Stimulated activated CD4-positive, alpha-beta T cell treated with anti-CD3 and anti-CD28 coated beads, Interleukin-4, amount 100 ng/mL, for 48 hours (primary cell): ENCODE measurements around the gene MED4.
"Not testable (repeated sequence)": the region's sequence is repeated elsewhere in the genome, so short reads cannot be mapped to it uniquely, and the experiment has no call there.

Experiments
- DNase-seq, 2 donors: peaks; one replicate each; pipeline ENCODE4 v3.0.0-alpha.2; 2020; ENCODE audit warnings: low read depth in 2 of 2

The MED4 gene

DNA sequence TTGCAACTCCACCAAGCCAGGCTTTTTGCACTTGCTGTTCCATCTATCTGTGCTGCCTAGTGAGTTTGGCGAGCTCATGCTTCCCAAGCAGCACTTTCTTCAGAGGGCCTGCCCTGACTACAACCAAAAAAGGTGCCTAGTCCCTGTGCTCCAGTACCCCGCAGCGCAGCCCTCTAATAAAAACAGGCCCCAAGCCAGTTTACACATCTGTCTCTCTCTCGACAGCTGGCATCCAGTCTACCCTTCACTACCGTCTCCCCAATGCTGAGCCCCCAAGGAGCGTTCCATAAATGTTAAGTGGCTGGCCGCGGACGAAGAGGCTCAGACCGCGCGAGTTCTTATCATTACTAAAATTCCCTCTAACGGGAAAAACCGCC, 512 bp downstream of the MED4 start:
- no peak for DNase-seq

DNA sequence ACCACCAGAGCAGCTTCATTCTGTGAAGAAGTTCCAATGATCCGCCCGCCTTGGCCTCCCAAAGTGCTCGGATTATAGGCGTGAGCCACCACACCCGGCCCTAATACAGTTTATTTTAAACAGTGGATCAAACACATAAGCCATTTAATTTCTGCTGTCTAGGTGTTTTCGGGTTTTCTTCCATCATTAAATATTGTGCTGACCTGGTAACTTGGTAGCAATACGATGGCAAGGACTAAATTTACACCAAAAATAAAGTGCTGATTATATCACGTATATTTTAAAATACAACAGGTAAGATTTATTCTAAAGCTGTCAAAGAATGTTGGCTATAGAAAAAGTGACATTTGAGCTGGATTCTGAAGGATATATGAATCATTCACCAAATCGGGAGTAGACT, 1.3 kb downstream of the MED4 start:
- no peak for DNase-seq

DNA sequence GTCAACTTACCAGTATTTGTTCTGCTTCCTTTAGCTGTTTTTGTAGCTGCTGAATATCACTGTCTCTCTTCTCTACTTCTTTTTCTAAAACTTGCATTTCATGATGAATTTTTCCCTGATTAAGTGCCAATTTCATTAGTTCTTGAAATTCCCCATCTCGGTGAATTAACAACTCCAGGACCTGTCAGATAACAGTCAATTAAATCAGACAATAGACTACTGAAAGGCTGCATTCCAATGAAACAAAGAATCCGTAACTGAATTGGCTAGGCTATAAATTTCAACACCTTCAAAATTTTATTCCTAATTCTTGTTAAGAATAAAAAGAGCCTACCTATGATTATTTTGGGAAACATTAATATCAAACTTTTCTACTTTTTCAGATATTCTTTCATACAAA, 8.6 kb downstream of the MED4 start:
- DNase-seq = no peak

DNA sequence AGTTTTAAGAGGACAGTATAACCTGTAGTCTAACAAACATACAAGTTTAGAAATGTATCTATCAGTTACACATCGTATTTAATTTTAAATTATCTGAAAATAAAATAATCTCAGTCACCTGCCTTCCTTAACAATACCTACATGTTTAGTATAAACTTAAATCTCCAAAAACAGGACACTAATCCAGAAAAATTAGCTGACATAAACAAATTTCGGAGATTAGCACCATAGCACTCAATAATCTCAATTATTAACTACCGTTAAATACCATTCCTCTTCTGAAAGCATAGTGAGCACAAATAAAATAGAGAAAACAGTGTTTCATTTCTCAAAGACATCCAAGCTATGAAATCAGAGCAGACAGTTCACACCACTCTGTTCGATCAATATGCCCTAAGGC, 13.2 kb downstream of the MED4 start:
- DNase-seq = no peak

DNA sequence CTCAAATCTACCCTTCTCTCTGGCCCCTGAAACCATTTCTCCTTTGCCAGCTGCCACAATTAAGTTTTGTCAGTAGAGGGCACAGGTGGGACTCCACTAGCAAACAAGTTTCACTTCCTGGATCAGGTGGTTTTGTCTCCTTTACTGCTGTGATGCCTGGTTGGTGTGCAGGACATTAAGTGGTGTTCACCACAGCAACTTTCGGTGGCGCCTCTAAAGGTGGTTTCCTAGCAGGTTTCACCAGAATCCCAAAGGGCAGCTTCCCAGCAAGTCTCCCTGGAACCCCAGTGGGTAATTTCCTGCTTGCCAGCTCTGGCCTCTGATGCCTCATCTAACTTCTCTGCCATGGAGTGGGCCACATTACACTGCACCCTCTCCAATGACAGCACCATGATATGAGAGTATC, 16.6 kb downstream of the MED4 start:
- DNase-seq = no peak

DNA sequence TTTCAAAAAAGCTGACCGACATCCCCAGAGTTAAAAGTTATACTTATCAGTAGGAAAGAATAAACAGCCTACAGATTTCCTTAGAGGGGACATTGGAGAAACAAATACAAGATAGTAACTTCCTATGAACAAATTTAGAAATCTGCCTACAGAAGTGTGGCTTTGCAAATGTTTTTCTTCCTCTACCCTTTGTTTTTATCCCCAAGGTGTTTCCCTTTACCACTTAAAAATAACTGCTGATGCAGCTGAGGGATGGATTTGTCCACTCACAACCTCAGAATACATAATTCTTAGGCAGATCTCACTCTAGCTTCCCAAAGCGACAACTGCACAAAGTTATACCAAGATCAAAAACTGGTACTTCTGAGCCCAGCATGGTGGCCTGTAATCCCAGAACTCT, 20.9 kb downstream of the MED4 start:
- no peak for DNase-seq

DNA sequence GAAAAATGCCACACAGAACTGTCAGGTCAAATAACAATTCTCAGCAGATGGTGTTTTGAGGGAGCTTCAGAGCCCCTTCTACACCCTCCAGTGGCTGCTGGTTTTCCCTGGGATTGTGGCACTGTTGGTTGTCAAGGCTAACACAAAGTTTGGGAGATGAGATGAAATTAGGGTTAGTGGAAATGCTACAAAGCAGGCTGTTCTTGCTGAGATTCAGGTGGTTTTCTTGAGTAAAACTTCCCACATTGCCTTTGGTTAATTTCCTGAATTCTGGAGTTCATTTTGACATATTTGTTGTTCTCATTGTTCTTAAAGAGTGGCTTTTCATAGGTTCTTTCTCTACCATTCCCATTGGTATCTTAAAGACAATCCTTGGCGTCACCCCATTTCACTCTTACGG, 22.1 kb downstream of the MED4 start:
- DNase-seq = no peak

DNA sequence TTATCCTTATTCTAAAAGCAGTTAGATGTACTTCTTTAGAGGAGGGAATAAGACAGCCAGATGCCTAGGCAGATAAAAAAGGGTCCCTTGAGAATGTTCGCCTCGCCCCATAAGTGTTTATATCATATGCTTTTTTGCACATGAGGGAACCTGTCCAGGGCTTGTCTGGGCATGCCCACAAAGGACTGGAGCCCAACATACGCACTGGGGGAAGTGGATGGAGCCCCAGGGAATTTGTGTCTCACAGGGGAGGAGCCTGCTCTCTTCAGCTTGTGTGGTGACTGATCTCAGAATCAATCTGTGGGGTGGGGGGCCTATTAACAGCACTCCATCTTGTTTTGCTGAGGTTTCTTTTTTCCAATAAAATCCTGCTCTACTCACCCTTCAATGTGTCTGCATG, 22.6 kb downstream of the MED4 start:
- no peak for DNase-seq

DNA sequence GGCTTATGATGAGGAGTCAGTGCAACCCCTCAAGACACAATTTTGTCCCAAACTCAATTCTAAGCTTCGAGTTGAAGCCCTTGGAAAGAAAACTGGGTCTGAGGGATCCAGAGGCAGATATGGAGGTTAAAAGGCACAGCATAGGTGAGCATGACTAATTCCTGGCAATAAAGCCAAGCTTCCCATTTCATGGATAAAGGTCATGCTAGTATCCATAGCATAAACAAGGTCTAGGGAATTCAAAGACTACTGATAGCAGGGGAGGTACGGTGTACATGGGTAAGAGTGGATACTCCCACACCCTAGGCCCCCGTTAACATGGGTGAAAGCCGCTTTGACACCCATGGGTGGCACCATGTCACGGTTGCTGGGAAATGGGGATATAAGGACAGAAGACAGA, 24.0 kb downstream of the MED4 start:
- no peak for DNase-seq

DNA sequence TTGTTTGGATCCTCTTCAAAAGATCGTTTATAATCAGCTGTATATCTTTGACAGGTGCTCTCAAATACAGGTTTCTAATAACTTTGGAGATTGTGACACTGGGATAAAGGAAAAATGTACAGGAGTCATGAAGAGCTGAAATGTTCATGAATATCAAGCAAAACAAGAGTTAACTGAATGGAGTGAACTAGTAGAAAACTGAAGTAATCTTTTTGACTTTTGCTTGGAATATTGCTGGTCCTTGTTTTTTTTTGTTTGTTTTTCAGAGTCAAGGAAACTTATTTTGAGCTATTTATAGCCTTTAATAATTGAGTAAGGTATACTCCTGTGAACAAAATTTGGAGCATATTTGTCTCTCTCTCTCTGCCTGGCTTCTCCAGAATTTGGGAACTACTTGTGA, 25.3 kb downstream of the MED4 start:
- DNase-seq = no peak

DNA sequence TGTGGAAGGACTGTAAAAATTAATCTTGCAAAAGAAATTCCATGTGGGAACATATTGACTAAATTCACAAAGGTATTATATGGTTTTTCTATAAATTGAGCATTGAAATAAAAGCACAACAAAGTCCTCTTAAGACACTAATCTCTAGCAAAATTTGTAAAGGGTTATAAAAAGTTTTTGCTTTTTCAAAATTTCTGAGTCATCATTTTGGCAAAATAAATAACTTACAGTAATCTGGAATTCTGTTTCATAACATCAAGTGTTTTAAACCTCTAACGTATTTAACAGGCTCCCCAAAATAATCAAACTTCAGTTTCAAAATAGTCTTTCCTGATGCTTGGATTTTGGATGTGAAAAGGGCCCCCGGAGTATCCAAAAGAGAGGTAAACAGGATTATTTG, 26.0 kb downstream of the MED4 start:
- DNase-seq = no peak

DNA sequence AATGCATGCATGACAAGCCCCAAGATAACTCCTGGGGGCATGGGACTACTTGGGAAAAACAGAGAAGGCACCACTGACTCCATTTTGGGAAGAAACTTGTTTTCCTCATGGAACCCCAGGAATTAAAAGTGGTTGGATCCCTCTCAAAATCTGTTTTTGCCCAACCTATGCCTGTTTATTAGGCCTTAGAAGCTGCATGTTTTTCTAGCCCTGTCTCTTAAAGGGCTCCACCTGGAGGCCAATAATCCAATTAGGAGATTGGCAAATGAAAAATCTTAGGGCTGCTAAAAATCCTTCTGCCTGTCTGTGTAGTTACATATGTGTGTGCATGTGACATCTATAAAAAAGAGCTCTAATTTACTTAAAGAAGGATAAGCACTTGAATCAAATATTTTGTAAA, 26.9 kb downstream of the MED4 start:
- no peak for DNase-seq

DNA sequence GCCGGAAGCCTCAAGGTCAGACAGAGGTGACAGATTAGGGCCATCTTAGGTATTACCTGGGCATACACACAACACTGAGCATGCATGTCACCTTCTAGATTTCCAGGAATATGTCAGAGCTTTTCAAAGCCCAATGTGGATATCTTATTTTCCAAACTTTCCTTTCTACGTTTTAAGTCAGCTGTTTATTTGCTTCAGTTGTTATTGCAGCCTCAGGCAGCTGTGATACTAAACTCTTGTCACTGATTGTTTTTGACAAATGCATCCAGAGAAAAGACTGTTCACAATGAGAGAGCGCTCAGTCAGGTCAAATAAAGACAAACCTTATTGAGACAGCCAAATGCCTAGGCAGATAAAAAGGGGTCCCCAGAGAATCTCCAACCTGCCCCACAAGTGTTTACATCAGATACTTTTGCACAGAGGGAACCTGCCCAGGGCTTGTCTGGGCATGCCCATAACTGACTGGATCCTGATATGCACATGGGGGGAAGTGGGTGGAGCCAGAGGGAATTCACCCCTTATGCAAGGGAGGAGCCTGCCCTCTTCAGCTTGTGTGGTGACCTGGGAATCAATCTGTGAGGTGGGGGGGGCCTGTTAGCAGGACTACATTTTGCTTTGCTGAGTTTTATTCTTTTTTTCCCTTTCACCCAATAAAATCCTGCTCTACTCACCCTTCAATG, 28.5 kb downstream of the MED4 start:
- DNase-seq = peak in 1 of 2 donors; percentile 2

DNA sequence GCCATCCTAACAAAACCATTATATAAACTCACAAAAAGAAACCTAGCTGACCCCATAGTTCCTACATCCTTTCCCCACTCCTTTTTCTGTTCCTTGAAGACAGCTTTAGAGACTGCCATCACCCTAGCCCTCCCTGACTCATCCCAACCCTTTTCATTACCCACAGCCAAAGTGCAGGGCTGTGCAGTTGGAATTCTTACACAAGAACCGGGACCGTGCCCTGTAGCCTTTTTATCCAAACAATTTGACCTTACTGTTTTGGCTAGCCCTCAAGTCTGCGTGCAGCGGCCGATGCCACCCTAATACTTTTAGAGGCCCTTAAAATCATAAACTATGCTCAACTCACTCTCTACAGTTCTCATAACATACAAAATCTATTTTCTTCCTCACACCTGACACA, 35.0 kb downstream of the MED4 start:
- not testable (repeated sequence) for DNase-seq

DNA sequence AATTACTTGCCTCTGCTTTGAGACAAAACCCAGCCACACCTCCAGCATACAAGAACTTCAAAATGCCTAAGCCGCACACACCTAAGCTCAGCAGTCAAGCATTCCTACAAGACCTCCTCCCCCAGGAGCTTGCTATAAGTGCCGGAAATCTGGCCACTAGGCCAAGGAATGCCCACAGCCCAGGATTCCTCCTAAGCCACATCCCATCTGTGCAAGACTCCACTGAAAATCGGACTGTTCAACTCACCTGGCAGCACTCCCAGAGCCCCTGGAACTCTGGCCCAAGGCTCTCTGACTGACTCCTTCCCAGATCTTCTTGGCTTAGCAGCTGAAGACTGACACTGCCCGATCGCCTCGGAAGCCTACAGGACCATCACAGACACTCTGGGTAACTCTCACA, 36.4 kb downstream of the MED4 start:
- not testable (repeated sequence) for DNase-seq

DNA sequence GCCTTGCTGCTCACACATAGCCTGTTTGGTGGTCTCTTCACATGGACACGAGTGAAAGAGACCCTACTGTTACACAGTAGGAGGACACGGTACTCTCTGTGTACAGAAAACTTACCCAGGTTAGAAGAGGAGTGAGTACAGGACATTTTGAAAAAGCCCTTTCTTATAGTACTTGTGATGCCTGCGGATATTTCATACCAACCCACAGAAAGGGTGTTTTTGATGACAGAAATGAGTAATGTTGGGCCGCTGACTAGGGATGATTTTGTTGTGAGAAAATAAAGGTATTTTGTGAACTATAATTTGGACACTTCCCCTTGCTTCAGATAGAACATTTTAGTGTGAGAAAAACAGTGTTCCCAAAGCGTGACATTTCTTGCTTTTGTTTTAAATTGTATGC, 39.2 kb downstream of the MED4 start:
- DNase-seq = no peak

DNA sequence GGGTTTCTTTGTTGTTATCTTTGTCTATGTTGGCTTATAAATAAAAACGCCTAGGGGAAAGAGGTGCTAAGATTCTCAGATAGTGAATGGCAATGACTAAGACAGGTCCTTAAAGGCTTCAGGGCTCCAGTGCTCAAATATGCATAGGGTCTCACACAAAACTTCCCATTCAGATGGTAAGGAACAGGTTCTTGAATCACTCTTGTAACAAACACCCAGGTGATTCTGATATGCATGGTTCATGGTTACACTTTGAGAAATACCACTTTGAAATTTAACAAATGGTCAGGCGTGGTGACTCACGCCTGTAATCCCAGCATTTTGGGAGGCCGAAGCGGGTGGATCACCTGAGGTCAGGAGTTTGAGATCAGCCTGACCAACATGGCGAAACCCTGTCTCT, 40.3 kb downstream of the MED4 start:
- no peak for DNase-seq

DNA sequence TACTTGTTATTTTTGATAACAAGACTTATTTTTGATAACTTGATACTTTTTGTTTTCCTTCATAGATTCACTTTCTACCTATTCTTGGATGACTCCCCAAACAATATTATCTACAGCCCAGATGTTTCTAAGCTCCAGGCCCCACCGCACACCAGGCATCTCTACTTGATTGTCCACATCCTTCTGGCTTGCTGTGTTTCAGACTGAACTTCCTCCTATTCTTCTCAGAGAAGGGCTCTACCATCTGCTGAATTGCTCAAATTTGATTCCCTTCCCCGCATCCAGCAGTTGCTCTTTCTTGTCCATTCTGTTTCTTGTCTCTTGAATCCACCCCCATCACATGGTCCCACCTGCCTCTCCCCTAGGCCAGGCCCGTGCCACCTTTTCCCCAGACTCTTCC, 44.4 kb downstream of the MED4 start:
- no peak for DNase-seq

DNA sequence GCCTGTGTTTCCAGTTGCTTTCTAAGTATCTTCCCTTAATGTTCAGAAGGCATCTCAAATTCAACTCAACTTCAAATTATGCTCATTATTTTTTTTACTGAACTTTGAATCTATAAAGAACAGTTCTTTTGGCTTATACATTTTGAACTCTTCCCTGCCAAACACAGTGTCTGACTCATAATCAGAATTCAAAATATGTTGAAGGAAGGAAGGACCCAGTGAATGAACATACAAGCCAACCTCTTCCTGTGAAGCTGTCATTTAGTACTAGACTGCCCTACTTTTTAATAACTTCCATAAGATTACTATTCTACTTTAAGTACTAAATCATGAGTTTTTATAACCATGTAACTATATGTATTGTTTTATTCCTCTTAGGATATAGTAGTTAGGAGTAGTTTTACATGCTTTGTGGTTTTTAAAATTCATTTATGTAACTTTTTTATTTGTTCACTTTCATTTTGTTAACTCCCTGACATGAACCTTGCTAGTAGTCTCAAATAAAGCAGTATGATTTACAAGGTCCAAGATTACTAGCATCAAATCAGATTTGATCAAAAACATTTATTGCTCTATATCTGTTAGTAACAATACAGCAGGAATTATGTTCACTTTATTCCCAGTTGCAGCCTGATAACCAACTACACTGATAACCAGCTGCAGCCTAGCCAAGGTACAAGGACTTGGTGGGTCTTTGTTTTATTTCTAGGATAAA, 51.0 kb downstream of the MED4 start:
- DNase-seq = no peak

DNA sequence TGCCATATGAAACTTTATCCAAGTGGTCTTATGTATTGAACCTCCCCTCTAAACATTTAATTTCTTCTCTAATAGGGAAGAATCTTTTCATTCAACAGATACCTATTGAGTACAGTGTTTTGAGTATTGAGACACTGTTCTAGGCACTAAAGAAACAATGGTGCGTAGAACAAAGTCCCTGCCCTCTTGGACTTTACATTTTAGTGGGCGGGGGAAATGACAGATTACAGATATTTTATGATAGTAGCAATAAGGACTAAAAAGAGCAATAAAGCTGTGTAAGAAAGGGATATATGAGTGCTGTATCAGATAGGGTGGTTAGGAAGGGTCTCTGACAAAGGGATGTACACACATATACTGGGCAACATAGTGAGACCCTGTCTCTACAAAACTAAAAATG, 52.0 kb downstream of the MED4 start:
- no peak for DNase-seq

DNA sequence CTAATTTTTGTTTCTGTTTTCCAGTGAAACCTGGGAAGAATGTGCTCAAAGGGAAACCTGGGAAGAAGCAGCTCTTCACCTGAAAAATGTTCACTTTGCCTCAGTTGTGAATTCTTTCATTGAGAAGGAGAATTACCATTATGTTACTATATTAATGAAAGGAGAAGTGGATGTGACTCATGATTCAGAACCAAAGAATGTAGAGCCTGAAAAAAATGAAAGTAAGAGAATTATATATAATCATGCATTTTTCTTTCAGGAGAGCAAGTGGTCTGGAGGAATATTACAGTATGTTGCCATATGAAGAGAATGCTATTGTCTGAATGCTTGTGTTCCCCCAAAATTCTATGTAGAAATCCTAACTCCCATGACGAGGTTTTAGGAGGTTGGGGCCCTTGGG, 54.0 kb downstream of the MED4 start:
- DNase-seq = no peak

DNA sequence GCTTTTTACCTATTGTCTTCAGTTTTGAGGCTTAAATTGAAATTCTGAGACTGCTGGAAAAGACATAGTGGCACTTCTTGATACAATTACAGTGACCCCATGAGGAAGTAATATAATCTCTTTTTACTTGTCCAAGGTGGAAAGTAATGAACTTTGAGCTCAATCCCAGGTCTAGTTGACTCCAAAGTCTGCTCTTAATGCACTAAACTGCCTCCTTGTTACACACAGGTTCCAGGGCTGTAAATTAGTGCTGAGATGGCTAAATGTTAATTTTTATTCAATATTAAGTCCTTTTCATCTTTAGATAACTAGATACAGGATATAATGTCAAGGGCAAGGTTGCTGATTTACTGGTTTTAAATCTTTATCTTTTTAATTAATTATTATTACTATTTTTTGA, 54.9 kb downstream of the MED4 start:
- no peak for DNase-seq

DNA sequence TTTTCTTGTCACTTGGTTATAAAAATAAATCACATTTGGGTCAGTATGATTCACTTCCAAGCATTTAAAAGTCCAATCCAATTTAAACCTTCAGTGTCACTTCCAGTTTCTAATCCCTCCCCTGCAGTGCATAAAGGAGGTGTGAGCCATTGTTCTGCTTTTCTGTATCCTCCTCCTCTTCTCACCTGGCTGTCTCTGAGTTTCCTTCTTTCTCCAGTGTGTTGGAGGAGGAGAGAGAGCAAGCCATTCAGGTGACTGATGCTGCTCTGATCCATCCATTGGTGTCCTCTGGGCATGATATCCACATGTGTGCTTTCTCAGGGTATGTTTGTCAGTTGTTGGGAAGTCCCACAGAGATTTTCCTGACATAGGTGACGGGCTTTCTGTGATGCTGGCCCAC, 56.1 kb downstream of the MED4 start:
- DNase-seq = no peak
